HepG2 (cell line): ENCODE results near the gene TACC2. TPM values are rescaled to one million over a fixed set of nuclear protein-coding genes. Genes with fewer than 3 reads are reported as not detected.

Experiments used
- ATF6 ChIP-seq: sonication (generic); formaldehyde crosslinking; conservative IDR thresholded peaks from 2 replicates; pipeline ENCODE4 v1.4.0; 2020; ENCODE audit warnings: missing genetic modification reagents
- EED ChIP-seq: sonication (generic); formaldehyde crosslinking; IDR thresholded peaks from 2 replicates; pipeline ENCODE4 v1.5.0; 2020; ENCODE audit warnings: mild to moderate bottlenecking, missing genetic modification reagents
- FOXJ3 ChIP-seq: sonication (generic); formaldehyde crosslinking; IDR thresholded peaks from 2 replicates; pipeline ENCODE4 v1.4.0; 2020; ENCODE audit warnings: missing genetic modification reagents, mild to moderate bottlenecking, borderline replicate concordance
- HMGXB4 ChIP-seq, 2 experiments: sonication (generic) in 1 of 2; formaldehyde crosslinking in 1 of 2; IDR thresholded peaks; 2 replicates each; pipeline versions ENCODE4 v1.4.0 to v1.6.1; 2018 to 2020; ENCODE audit warnings: missing genetic modification reagents in 2 of 2, borderline replicate concordance in 1 of 2, low read depth in 1 of 2, mild to moderate bottlenecking in 1 of 2, missing biosample characterization in 1 of 2
- HNF4A ChIP-seq: sonication (generic); formaldehyde crosslinking; IDR thresholded peaks from 2 replicates; pipeline ENCODE4 v1.4.0; 2020; ENCODE audit warnings: missing genetic modification reagents
- HNF4G ChIP-seq, 2 experiments: sonication (generic) in 1 of 2; formaldehyde crosslinking in 1 of 2; IDR thresholded peaks; 2 replicates each; pipeline versions ENCODE4 v1.4.0 to v1.6.1; 2011 to 2020; ENCODE audit warnings: borderline replicate concordance in 2 of 2, low read depth in 2 of 2, mild to moderate bottlenecking in 2 of 2, low read length in 1 of 2, missing genetic modification reagents in 1 of 2, moderate library complexity in 1 of 2
- PCBP2 ChIP-seq: fragments of 200-400 bp; formaldehyde crosslinking; optimal IDR thresholded peaks from 2 replicates; pipeline ENCODE3; 2018; ENCODE audit warnings: low read length, low read depth; ENCODE audit not compliant: poor library complexity, severe bottlenecking
- PLRG1 ChIP-seq: fragments of 450-650 bp; conservative IDR thresholded peaks from 2 replicates; pipeline ENCODE4 v1.6.1; 2016
- RBM39 ChIP-seq: fragments of 200-400 bp; formaldehyde crosslinking; IDR thresholded peaks from one replicate; pipeline ENCODE4 v1.6.1; 2018; ENCODE audit warnings: antibody characterized with exemption, mild to moderate bottlenecking, low read depth, low read length; ENCODE audit not compliant: poor library complexity, severe bottlenecking
- SNAPC4 ChIP-seq: sonication (generic); formaldehyde crosslinking; IDR thresholded peaks from 2 replicates; pipeline ENCODE4 v1.4.0; 2020; ENCODE audit warnings: mild to moderate bottlenecking, missing genetic modification reagents
- USF2 ChIP-seq, 2 experiments: sonication (generic) in 1 of 2; formaldehyde crosslinking in 1 of 2; IDR thresholded peaks; 2 replicates each; pipeline versions ENCODE4 v1.5.1 to v1.6.1; 2011 to 2020; ENCODE audit warnings: borderline replicate concordance in 1 of 2, low read depth in 1 of 2, low read length in 1 of 2, mild to moderate bottlenecking in 1 of 2, missing genetic modification reagents in 1 of 2, moderate library complexity in 1 of 2
- ZNF333 ChIP-seq: sonication (generic); formaldehyde crosslinking; IDR thresholded peaks from 2 replicates; pipeline ENCODE4 v1.4.0; 2020; ENCODE audit warnings: mild to moderate bottlenecking, missing genetic modification reagents, borderline replicate concordance
- ZNF431 ChIP-seq: sonication (generic); formaldehyde crosslinking; IDR thresholded peaks from 2 replicates; pipeline ENCODE4 v1.9.0; 2022; ENCODE audit warnings: missing genetic modification reagents, low read depth, mild to moderate bottlenecking, borderline replicate concordance
- ZNF709 ChIP-seq: sonication (generic); formaldehyde crosslinking; IDR thresholded peaks from 2 replicates; pipeline ENCODE4 v1.5.0; 2020; ENCODE audit warnings: mild to moderate bottlenecking, missing genetic modification reagents
- ZNF761 ChIP-seq: sonication (generic); formaldehyde crosslinking; conservative IDR thresholded peaks from 2 replicates; pipeline ENCODE4 v1.4.0; 2020; ENCODE audit warnings: mild to moderate bottlenecking, missing genetic modification reagents
- polyA plus RNA-seq, 8 experiments: library from polyadenylated mRNA; depleted of rRNA in 3 of 8; stranded (reverse) in 7 of 8; unstranded in 1 of 8; fragments of >200 nt; fragmentation: Illumina TruSeq in 4 of 8; extraction: Trizol in 4 of 8; gene quantifications; 2 replicates each; pipeline versions ENCODE4 v1.2.1 to v1.2.3, GENCODE V29; 2011 to 2016; ENCODE audit warnings: low read depth in 4 of 8, missing spikeins in 1 of 8, mixed read lengths in 1 of 8; ENCODE audit not compliant: insufficient read depth in 1 of 8
- total RNA-seq, 5 experiments: library from RNA; depleted of rRNA; stranded (reverse); fragments of >200 nt; fragmentation: Illumina TruSeq; extraction: Trizol; gene quantifications; 2 replicates each; pipeline ENCODE4 v1.2.3, GENCODE V29; 2016; ENCODE audit warnings: low read depth in 1 of 5

TACC2 gene
- total and polyA plus RNA-seq, 2 of the 13 experiments (the other 11 are each of a cell fraction or from before 2014, with no cell fraction given): 11.8 to 16.0 TPM

GRCh38 chr10:122113161-122113944 is 124.4 kb downstream of the TACC2 start (continued):
- TF ChIP-seq USF2 (IDR thresholded peaks at IDR 0.05; ENCODE audit: low read depth, low read length) (peak; percentile 86), USF2 (CRISPR knock-in tag; IDR thresholded peaks at IDR 0.05; ENCODE audit: borderline replicate concordance) (peak; percentile 96; the same call in 1 of the 2 replicates), PLRG1 (no peak), PCBP2 (no peak), ZNF333 (CRISPR knock-in tag) (peak; percentile 97), SNAPC4 (peak; percentile 92), ZNF709 (CRISPR knock-in tag) (peak; percentile 63; the same call in 1 of the 2 replicates), FOXJ3 (CRISPR knock-in tag) (peak; percentile 14; the same call in 1 of the 2 replicates), HNF4A (CRISPR knock-in tag) (peak; percentile 93), HNF4G (IDR thresholded peaks at IDR 0.05; ENCODE audit: borderline replicate concordance, low read depth, low read length) (no peak), HNF4G (CRISPR knock-in tag; IDR thresholded peaks at IDR 0.05; ENCODE audit: borderline replicate concordance, low read depth) (peak; percentile 71; the same call in 1 of the 2 replicates), ZNF431 (CRISPR knock-in tag) (no peak), EED (peak; percentile 24; the same call in 1 of the 2 replicates), RBM39 (no peak), ATF6 (CRISPR knock-in tag) (no peak), ZNF761 (CRISPR knock-in tag) (peak; percentile 74; the same call in 1 of the 2 replicates), HMGXB4 (CRISPR knock-in tag; IDR thresholded peaks at IDR 0.05; ENCODE audit: borderline replicate concordance in 1 of 2, low read depth in 1 of 2) (peak; percentile 87 to 94)
